A673 (cell line): ENCODE results near the gene DGKD. TPM values are rescaled to one million over a fixed set of nuclear protein-coding genes. Genes with fewer than 3 reads are reported as not detected.

ENCODE experiments used
- BruUV-seq: library from RNA; stranded (reverse); fragments of 400-500 nt; replicated peaks from 2 replicates; lab custom pipeline; 2021; lab: Mats Ljungman, UMichigan
- CTCF ChIA-PET: fragments of 300-600 bp; sonication (Branson Sonifier 250); formaldehyde crosslinking; loops from one replicate; lab custom pipeline; 2022; ENCODE audit warnings: antibody characterized with exemption; lab: Charles Lee
- POLR2A ChIA-PET: fragments of 300-600 bp; sonication (Branson Sonifier 250); formaldehyde crosslinking; loops from one replicate; lab custom pipeline; 2022; ENCODE audit warnings: antibody characterized with exemption; ENCODE audit not compliant: low non-redundant PET; lab: Charles Lee
- DNase-seq: peaks from one replicate; pipeline ENCODE4 v3.0.0-alpha.2; 2015; ENCODE audit warnings: low spot score
- H3K27ac ChIP-seq: fragments of 200-600 bp; sonication (generic); 2 replicates; pipeline ENCODE4 v1.5.1; 2016; ENCODE audit warnings: mixed run types, low read depth, mild to moderate bottlenecking, mixed read lengths, antibody characterized with exemption, low read length; ENCODE audit not compliant: poor library complexity, severe bottlenecking
- H3K27me3 ChIP-seq: fragments of 200-600 bp; sonication (generic); replicated peaks from 2 replicates; pipeline ENCODE4 v1.6.1; 2017; ENCODE audit warnings: mixed run types, low read depth, mild to moderate bottlenecking, mixed read lengths, antibody characterized with exemption, low read length; ENCODE audit not compliant: insufficient read depth, poor library complexity
- H3K36me3 ChIP-seq: fragments of 200-600 bp; sonication (generic); 2 replicates; pipeline ENCODE4 v1.6.1; 2016; ENCODE audit warnings: mixed run types, mild to moderate bottlenecking, mixed read lengths, antibody characterized with exemption, low read length; ENCODE audit not compliant: insufficient read depth, poor library complexity, severe bottlenecking
- H3K4me1 ChIP-seq: fragments of 200-600 bp; sonication (generic); 2 replicates; pipeline ENCODE4 v1.6.1; 2017; ENCODE audit warnings: mixed run types, mild to moderate bottlenecking, mixed read lengths, antibody characterized with exemption, low read length; ENCODE audit not compliant: insufficient read depth, poor library complexity, severe bottlenecking
- H3K4me3 ChIP-seq: fragments of 200-600 bp; sonication (generic); 2 replicates; pipeline ENCODE4 v1.5.1; 2016; ENCODE audit warnings: low read depth, mixed run types, mild to moderate bottlenecking, mixed read lengths, low read length; ENCODE audit not compliant: poor library complexity, severe bottlenecking
- H3K9me3 ChIP-seq: fragments of 200-600 bp; sonication (generic); 2 replicates; pipeline ENCODE4 v1.6.1; 2016; ENCODE audit warnings: mixed run types, low read depth, mild to moderate bottlenecking, mixed read lengths, antibody characterized with exemption, low read length; ENCODE audit not compliant: poor library complexity, severe bottlenecking
- CTCF ChIP-seq: fragments of 300-800, 200-600 bp; sonication (generic); conservative IDR thresholded peaks from 2 replicates; pipeline ENCODE4 v1.5.1; 2017; ENCODE audit warnings: low read depth, mild to moderate bottlenecking, antibody characterized with exemption, low read length, moderate library complexity, mixed read lengths
- EZH2 ChIP-seq: fragments of 200-600 bp; sonication (generic); IDR thresholded peaks from 2 replicates; pipeline ENCODE4 v1.6.1; 2017; ENCODE audit warnings: borderline replicate concordance, low read depth, mild to moderate bottlenecking, mixed read lengths, antibody characterized with exemption, low read length; ENCODE audit not compliant: poor library complexity, severe bottlenecking
- intact Hi-C: fragments of 100-400 bp; cut with micrococcal nuclease; formaldehyde crosslinking; loops from one replicate; pipeline ENCODE4 v1.10.0; 2022; ENCODE audit not compliant: unreplicated experiment
- total RNA-seq: library from RNA; stranded (reverse); gene quantifications from 2 replicates; pipeline ENCODE4 v1.2.3, GENCODE V29; 2021

The DGKD gene
- total RNA-seq, 1 experiment from 2014 or later = 128 TPM

GRCh38 chr2:233418761-233419546 is 64.7 kb downstream of the DGKD start:
- TF ChIP-seq CTCF (no peak), EZH2 (no peak)
- no TSS peak for BruUV-seq
- ChIA-PET POLR2A (no interaction called here), CTCF (no interaction called here)
- Histone ChIP-seq H3K9me3 (no peaks in the 10 kb centered on the region), H3K36me3 (peaks cover 6% of the 10 kb centered on the region), H3K4me1 (peaks cover 37% of the 10 kb centered on the region), H3K27ac (no peak overlapping the region), H3K4me3 (no peak overlapping the region), H3K27me3 (no peaks in the 10 kb centered on the region)
- DNase-seq = no peak
- intact Hi-C loops = no loop called here

- no peak for DNase-seq
- BruUV-seq = no TSS peak
- Histone ChIP-seq H3K27me3 (no peaks in the 10 kb centered on the region), H3K4me1 (peaks cover 41% of the 10 kb centered on the region), H3K36me3 (no peaks in the 10 kb centered on the region), H3K4me3 (no peak overlapping the region), H3K9me3 (no peaks in the 10 kb centered on the region), H3K27ac (no peak overlapping the region)
- ChIA-PET CTCF (no interaction called here), POLR2A (no interaction called here)
- intact Hi-C loops = no loop called here
- no peak for TF ChIP-seq CTCF
- TF ChIP-seq EZH2 = no peak
These were observed 65.5 kb downstream of the DGKD start for GRCh38 chr2:233419602-233420391.

- TF ChIP-seq CTCF = no peak
- no peak for TF ChIP-seq EZH2
- Histone ChIP-seq H3K36me3 (peaks cover 4% of the 10 kb centered on the region), H3K27ac (no peak overlapping the region), H3K27me3 (no peaks in the 10 kb centered on the region), H3K4me3 (no peak overlapping the region), H3K4me1 (peaks cover 40% of the 10 kb centered on the region), H3K9me3 (no peaks in the 10 kb centered on the region)
- intact Hi-C loops = no loop called here
- BruUV-seq = no TSS peak
- POLR2A ChIA-PET = no interaction called here
- CTCF ChIA-PET = no interaction called here
- DNase-seq = no peak
These were observed 67.0 kb downstream of the DGKD start for GRCh38 chr2:233421091-233421816.
